Measurements from ENCODE around the gene PAK6.

The PAK6 gene

GRCh38 chr15:40316931-40317330, 78.1 kb downstream of the PAK6 start:
- H3K36me3 ChIP-seq (ENCODE audit: control insufficient read depth, insufficient read depth, low read length): no peaks in the 10 kb centered on the region
- H3K9me3 ChIP-seq (ENCODE audit: control insufficient read depth, insufficient read depth, low read depth, low read length): no peaks in the 10 kb centered on the region
- peaks cover 10% of the 10 kb centered on the region for H3K4me1 ChIP-seq (ENCODE audit: control insufficient read depth, insufficient read depth, low read length)
- no peak overlapping the region for H3K27ac ChIP-seq (ENCODE audit: low read depth, low read length)
- no peak overlapping the region for H3K9ac ChIP-seq (ENCODE audit: low read length)
- H3K4me3 ChIP-seq (ENCODE audit: low read depth, low read length): no peak overlapping the region
- H3K27me3 ChIP-seq (ENCODE audit: control insufficient read depth, insufficient read depth, low read length): peaks cover 11% of the 10 kb centered on the region

GRCh38 chr15:40317580-40317979, 78.7 kb downstream of the PAK6 start:
- Histone ChIP-seq H3K9ac (ENCODE audit: low read length) (no peak overlapping the region), H3K4me3 (ENCODE audit: low read depth, low read length) (no peak overlapping the region), H3K27me3 (ENCODE audit: control insufficient read depth, insufficient read depth, low read length) (peaks cover 13% of the 10 kb centered on the region), H3K27ac (ENCODE audit: low read depth, low read length) (no peak overlapping the region), H3K4me1 (ENCODE audit: control insufficient read depth, insufficient read depth, low read length) (peaks cover 17% of the 10 kb centered on the region), H3K9me3 (ENCODE audit: control insufficient read depth, insufficient read depth, low read depth, low read length) (no peaks in the 10 kb centered on the region), H3K36me3 (ENCODE audit: control insufficient read depth, insufficient read depth, low read length) (no peaks in the 10 kb centered on the region)

GRCh38 chr15:40320409-40320808, 81.5 kb downstream of the PAK6 start:
- H3K4me3 ChIP-seq (ENCODE audit: low read depth, low read length): no peak overlapping the region

GRCh38 chr15:40320931-40321371, 82.1 kb downstream of the PAK6 start:
- H3K9me3 ChIP-seq (ENCODE audit: control insufficient read depth, insufficient read depth, low read depth, low read length): no peaks in the 10 kb centered on the region
- no peaks in the 10 kb centered on the region for H3K36me3 ChIP-seq (ENCODE audit: control insufficient read depth, insufficient read depth, low read length)

More at GRCh38 chr15:40320409-40320808, 81.5 kb downstream of the PAK6 start:
- Histone ChIP-seq H3K4me1 (ENCODE audit: control insufficient read depth, insufficient read depth, low read length) (peaks cover 23% of the 10 kb centered on the region), H3K9ac (ENCODE audit: low read length) (no peak overlapping the region), H3K9me3 (ENCODE audit: control insufficient read depth, insufficient read depth, low read depth, low read length) (no peaks in the 10 kb centered on the region), H3K36me3 (ENCODE audit: control insufficient read depth, insufficient read depth, low read length) (no peaks in the 10 kb centered on the region), H3K27me3 (ENCODE audit: control insufficient read depth, insufficient read depth, low read length) (peaks cover 25% of the 10 kb centered on the region), H3K27ac (ENCODE audit: low read depth, low read length) (no peak overlapping the region)

GRCh38 chr15:40322531-40323238, 83.8 kb downstream of the PAK6 start:
- Histone ChIP-seq H3K36me3 (ENCODE audit: control insufficient read depth, insufficient read depth, low read length) (0 out of 2 replicates have a peak, but pooled peaks cover 5% of the 10 kb centered on the region), H3K4me3 (ENCODE audit: low read depth, low read length) (peak overlapping the region; percentile 56), H3K9ac (ENCODE audit: low read length) (no peak overlapping the region), H3K9me3 (ENCODE audit: control insufficient read depth, insufficient read depth, low read depth, low read length) (no peaks in the 10 kb centered on the region), H3K27me3 (ENCODE audit: control insufficient read depth, insufficient read depth, low read length) (peaks cover 32% of the 10 kb centered on the region), H3K27ac (ENCODE audit: low read depth, low read length) (no peak overlapping the region), H3K4me1 (ENCODE audit: control insufficient read depth, insufficient read depth, low read length) (peaks cover 41% of the 10 kb centered on the region)

More at GRCh38 chr15:40320931-40321371, 82.1 kb downstream of the PAK6 start:
- no peak overlapping the region for H3K27ac ChIP-seq (ENCODE audit: low read depth, low read length)
- H3K4me1 ChIP-seq (ENCODE audit: control insufficient read depth, insufficient read depth, low read length): peaks cover 28% of the 10 kb centered on the region
- no peak overlapping the region for H3K4me3 ChIP-seq (ENCODE audit: low read depth, low read length)
- H3K27me3 ChIP-seq (ENCODE audit: control insufficient read depth, insufficient read depth, low read length): peaks cover 31% of the 10 kb centered on the region
- H3K9ac ChIP-seq (ENCODE audit: low read length): no peak overlapping the region

GRCh38 chr15:40323239-40323952, 84.5 kb downstream of the PAK6 start, which contains the start of gene INAFM2:
Gene INAFM2 (plus strand): TSS chr15:40323692. CDS start chr15:40324056, 364 bp downstream.
- H3K36me3 ChIP-seq (ENCODE audit: control insufficient read depth, insufficient read depth, low read length): 0 out of 2 replicates have a peak, but pooled peaks cover 5% of the 10 kb centered on the region
- no peaks in the 10 kb centered on the region for H3K9me3 ChIP-seq (ENCODE audit: control insufficient read depth, insufficient read depth, low read depth, low read length)
- H3K9ac ChIP-seq (ENCODE audit: low read length): peak within 1 kb of the TSS; percentile 68
- no peak within 1 kb of the TSS for H3K27ac ChIP-seq (ENCODE audit: low read depth, low read length)
- peaks cover 32% of the 10 kb centered on the region for H3K27me3 ChIP-seq (ENCODE audit: control insufficient read depth, insufficient read depth, low read length)
- peak within 1 kb of the TSS; percentile 72 for H3K4me3 ChIP-seq (ENCODE audit: low read depth, low read length)
- peaks cover 48% of the 10 kb centered on the region for H3K4me1 ChIP-seq (ENCODE audit: control insufficient read depth, insufficient read depth, low read length)

GRCh38 chr15:40323953-40324937, 85.4 kb downstream of the PAK6 start:
- H3K27ac ChIP-seq (ENCODE audit: low read depth, low read length): no peak overlapping the region
- H3K27me3 ChIP-seq (ENCODE audit: control insufficient read depth, insufficient read depth, low read length): peaks cover 32% of the 10 kb centered on the region
- H3K4me3 ChIP-seq (ENCODE audit: low read depth, low read length): peak overlapping the region; percentile 72
- H3K4me1 ChIP-seq (ENCODE audit: control insufficient read depth, insufficient read depth, low read length): peaks cover 54% of the 10 kb centered on the region
- 0 out of 2 replicates have a peak, but pooled peaks cover 5% of the 10 kb centered on the region for H3K36me3 ChIP-seq (ENCODE audit: control insufficient read depth, insufficient read depth, low read length)
- H3K9ac ChIP-seq (ENCODE audit: low read length): peak overlapping the region; percentile 68
- no peaks in the 10 kb centered on the region for H3K9me3 ChIP-seq (ENCODE audit: control insufficient read depth, insufficient read depth, low read depth, low read length)

- H3K27me3 ChIP-seq (ENCODE audit: control insufficient read depth, insufficient read depth, low read length): peaks cover 32% of the 10 kb centered on the region
- no peak overlapping the region for H3K9ac ChIP-seq (ENCODE audit: low read length)
- H3K9me3 ChIP-seq (ENCODE audit: control insufficient read depth, insufficient read depth, low read depth, low read length): no peaks in the 10 kb centered on the region
- H3K4me3 ChIP-seq (ENCODE audit: low read depth, low read length): peak overlapping the region; percentile 72
- H3K4me1 ChIP-seq (ENCODE audit: control insufficient read depth, insufficient read depth, low read length): peaks cover 54% of the 10 kb centered on the region
- no peak overlapping the region for H3K27ac ChIP-seq (ENCODE audit: low read depth, low read length)
- H3K36me3 ChIP-seq (ENCODE audit: control insufficient read depth, insufficient read depth, low read length): 0 out of 2 replicates have a peak, but pooled peaks cover 5% of the 10 kb centered on the region
Observed at GRCh38 chr15:40325188-40325587, 86.3 kb downstream of the PAK6 start.

GRCh38 chr15:40325700-40326099, 86.8 kb downstream of the PAK6 start:
- Histone ChIP-seq H3K4me3 (ENCODE audit: low read depth, low read length) (no peak overlapping the region), H3K9ac (ENCODE audit: low read length) (no peak overlapping the region), H3K4me1 (ENCODE audit: control insufficient read depth, insufficient read depth, low read length) (peaks cover 51% of the 10 kb centered on the region), H3K9me3 (ENCODE audit: control insufficient read depth, insufficient read depth, low read depth, low read length) (no peaks in the 10 kb centered on the region), H3K27ac (ENCODE audit: low read depth, low read length) (no peak overlapping the region), H3K27me3 (ENCODE audit: control insufficient read depth, insufficient read depth, low read length) (peaks cover 32% of the 10 kb centered on the region), H3K36me3 (ENCODE audit: control insufficient read depth, insufficient read depth, low read length) (0 out of 2 replicates have a peak, but pooled peaks cover 5% of the 10 kb centered on the region)

Data from HUES6 (cell line).